NCI-H774 (cell line): ENCODE results near the gene SCIN.
A peak's percentile ranks its signal among the peaks of the same experiment; 100 is the strongest.
"Not testable (repeated sequence)": the region's sequence is repeated elsewhere in the genome, so short reads cannot be mapped to it uniquely, and the experiment has no call there.

ENCODE experiments used
- DNase-seq: peaks from one replicate; lab custom pipeline; 2025; lab: John Stamatoyannopoulos, UW

The SCIN gene

DNA sequence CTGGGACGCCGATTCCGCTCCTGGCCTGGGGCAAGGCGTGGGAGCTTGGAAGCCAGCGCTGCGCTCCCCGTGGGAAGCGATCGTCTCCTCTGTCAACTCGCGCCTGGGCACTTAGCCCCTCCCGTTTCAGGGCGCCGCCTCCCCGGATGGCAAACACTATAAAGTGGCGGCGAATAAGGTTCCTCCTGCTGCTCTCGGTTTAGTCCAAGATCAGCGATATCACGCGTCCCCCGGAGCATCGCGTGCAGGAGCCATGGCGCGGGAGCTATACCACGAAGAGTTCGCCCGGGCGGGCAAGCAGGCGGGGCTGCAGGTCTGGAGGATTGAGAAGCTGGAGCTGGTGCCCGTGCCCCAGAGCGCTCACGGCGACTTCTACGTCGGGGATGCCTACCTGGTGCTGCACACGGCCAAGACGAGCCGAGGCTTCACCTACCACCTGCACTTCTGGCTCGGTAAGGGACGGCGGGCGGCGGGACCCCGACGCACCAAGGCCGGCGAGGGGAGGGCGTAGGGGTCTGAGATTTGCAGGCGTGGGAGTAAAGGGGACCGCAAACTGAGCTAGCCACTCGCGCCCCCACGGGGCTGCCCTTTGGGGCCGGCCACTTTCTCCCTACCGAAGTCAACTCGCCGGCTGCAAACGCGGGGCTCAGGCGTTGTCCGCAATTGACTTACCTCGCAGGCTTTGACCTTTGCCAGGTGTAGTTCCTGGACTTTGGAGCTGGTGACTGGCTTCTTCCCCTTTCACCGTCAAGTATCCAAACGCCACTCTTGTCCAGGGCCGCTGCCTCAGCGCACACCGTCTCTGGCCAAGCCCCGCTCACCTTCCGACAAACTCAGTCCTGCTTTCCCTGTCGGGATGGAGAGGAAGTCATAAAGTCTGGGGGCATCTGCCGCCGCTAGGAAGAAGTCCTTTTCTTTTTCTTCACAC, at the start of gene SCIN:
TSS of gene SCIN (plus strand) at position 187 of the 928 bp plus-strand sequence. CDS start at position 254, 67 bp downstream.
- DNase-seq: peak; percentile 55

DNA sequence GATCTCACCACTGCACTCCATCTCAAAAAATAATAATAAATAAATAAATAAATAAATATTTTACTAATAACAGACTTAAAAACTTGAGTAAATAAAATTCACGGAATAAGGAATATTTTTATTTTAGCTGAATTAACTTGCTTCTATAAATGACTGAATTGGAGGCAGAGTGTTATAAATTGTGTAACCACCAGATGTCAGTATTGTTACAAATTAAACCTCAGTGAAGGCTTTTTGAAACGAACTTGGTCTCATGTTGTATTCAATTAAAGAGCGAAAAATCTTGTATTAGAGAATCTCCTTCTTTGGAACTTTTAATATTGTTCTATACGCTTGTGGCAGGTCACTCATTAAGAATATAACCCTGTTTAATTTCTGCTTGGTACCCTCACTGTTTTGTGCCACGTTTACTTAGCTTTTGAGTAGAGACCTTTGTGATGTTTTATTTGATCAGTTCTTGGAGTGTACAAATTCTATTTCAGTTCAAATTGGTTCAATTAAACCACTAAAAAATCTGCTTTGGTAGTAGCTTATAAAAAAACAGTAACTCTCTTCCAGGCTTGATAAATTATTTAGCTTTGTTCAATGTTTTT, 45.6 kb upstream of the SCIN start:
- DNase-seq: peak; percentile 58

DNA sequence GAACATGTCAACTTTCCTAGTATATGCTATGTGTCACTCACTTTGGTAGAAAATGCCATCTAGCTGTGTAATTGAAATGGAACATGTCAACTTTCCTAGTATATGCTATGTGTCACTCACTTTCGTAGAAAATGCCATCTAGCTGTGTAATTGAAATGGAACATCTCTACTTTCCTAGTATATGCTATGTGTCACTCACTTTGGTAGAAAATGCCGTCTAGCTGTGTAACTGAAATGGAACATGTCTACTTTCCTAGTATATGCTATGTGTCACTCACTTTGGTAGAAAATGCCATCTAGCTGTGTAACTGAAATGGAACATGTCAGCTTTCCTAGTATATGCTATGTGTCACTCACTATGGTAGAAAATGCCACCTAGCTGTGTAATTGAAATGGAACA, 43.8 kb upstream of the SCIN start:
- not testable (repeated sequence) for DNase-seq

DNA sequence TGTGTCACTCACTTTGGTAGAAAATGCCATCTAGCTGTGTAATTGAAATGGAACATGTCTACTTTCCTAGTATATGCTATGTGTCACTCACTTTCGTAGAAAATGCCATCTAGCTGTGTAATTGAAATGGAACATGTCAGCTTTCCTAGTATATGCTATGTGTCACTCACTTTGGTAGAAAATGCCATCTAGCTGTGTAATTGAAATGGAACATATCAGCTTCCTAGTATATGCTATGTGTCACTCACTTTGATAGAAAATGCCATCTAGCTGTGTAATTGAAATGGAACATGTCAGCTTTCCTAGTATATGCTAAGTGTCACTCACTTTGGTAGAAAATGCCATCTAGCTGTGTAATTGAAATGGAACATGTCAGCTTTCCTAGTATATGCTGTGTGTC, 42.9 kb upstream of the SCIN start:
- DNase-seq: not testable (repeated sequence)

DNA sequence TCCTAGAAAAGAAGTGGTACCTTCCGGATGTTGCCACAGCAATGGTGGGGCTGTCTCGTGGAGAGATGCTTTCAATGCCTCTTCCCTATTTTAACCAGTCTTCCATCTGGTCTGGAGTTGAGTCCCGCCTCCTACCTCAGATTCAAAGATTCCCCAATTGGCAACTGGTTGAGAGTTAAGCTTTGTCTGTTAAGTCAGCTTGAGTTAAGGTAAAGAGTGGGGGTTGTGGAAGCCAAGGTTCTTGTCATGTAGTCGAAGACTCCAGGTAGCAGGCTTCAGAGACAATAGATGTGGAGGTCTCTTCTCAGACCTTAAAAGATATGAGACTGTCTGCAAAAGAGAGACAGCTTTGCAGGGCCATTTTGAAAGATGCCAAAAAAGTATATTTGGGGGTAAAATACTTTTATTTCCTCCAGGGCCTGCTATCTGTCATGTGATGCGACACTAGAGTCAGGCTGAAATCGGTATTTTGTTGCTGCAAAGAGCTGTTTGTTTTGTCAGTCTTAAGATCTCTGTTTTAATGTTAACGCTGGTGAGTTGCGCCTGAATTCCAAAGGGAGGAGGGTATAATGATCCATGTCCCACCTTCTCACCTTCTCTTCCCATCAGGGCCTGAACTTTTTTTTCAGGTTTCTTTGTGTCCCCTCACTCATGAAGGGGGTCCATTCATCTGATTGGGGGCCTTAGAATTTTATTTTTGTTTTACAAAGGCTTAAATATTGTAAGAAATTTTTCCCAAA, 40.4 kb upstream of the SCIN start:
- no peak for DNase-seq

DNA sequence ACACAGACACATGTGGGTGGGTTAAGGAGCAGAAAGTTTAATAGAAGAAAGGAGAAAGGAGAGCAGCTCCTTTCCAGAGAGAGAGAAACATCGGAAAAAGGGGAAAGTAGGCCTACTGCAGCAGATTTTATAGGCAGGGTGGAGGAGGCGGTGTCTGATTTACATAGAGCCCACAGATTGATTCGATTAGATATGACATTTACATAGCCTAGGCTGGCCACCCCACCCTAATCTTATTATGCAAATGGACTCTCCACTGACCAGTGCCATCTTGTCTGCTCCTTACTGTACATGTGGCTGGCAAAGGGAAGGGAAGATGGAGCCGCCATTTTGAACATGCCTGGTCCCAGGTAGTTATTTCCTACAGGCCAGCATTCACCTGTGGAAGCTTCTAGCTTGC, 38.7 kb upstream of the SCIN start:
- no peak for DNase-seq

DNA sequence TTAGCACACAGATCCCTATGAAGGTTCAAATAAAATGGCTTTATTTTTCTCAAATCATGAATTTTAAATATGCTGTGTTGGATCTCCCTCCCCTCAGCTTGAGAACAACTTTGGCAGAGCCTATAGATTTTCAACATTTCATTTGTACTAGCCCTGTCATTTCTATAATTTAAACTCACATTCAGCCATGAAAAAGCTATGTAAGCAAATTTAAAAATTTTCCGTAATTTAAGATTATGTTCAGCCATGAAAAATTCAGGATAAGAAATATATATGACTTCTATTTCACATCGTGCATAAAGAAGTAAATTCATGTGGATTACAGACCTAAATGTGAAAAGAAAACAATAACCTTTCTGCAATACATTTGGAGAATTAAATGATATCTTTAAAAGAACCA, 36.5 kb upstream of the SCIN start:
- no peak for DNase-seq

DNA sequence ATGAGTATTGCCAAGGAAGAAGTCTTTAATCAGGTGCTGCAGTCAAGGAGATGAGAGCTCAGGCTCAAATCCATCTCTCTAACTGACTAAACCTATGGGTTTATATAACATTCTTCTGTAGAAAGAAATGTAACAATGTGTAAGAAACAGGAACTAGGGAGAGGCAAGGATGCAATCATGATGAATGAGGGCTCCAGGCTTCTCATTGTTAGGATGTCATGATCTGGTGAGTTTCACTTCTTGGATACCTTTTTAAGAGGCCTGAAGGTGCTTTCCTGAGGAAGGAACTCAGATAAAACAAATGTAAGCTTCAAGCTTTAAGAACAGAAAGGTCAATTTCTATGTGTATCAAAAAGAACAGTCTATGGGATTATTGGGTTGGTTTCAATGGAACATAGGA, 30.8 kb upstream of the SCIN start:
- no peak for DNase-seq

DNA sequence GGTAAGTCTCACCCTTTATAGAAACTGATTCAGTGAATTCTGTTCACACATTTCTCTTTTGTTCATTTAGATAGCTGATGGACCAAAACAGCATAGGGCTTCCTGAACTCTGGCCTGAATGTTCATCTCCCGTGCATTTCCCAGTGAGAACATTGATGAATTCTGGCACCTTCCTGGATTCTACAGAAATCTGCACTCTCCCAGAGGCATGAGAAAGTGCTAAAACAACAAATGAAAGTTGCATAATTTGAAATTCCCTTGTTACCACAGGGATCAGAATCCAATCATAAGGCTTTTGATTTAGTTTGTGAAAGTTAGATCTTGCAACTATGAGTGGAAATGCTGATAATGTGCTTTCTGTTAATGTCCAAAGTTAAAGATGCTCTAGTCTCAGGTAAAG, 29.7 kb upstream of the SCIN start:
- no peak for DNase-seq

DNA sequence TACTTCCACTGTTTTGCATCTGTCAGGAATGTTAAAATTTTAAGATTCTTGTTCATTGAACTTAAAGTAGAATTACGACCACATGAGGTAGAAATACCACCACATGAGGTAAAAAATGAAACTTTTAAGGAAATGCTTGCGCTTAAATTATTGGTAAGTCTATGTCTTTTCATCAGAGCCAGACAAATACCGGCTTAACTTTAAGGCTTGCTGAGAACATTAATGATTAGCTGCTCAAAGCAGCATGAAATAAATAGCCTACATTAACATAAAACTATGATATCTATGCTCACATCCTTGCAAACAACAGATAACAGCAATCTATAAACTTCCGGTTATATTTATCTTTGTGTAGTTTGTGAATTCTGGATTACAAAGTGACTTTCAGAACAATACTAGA, 26.9 kb upstream of the SCIN start:
- DNase-seq: no peak

DNA sequence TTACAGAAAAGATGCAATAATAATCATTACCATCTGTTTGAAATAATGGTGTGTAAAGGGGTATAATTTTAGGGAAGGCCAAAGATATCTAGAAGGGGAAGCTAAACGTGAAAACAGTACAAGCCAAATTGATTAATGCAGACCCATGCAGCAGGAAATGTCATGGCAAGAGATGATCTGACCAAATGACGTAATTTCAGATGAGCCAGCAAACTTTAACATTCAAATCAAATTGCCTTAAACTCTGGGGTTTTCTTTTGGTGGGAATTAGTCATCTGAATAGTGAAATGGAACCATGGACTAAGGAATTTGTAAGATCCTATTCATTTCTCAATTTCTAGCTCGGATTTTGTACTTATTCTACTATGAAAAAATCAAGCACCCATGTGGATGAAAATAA, 21.4 kb upstream of the SCIN start:
- no peak for DNase-seq

DNA sequence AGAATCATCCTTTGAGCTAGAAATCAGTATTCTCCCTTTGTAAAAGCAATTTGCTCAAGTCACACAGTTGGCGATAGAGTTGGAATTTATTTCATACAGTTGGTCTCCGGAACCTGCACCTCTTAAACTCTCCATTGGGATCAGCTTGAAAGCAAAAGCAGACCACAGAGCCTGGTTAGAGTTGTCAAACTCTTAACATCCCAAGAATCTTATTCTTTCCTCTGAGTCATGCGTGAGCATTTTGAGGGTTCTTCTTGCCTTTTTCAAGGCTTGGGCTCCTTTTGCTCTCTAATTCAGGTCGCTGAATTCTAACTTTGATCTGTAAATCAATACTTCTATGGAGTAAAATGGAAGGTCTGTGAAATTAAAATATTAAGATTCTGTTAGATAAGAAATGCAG, 19.6 kb upstream of the SCIN start:
- no peak for DNase-seq

DNA sequence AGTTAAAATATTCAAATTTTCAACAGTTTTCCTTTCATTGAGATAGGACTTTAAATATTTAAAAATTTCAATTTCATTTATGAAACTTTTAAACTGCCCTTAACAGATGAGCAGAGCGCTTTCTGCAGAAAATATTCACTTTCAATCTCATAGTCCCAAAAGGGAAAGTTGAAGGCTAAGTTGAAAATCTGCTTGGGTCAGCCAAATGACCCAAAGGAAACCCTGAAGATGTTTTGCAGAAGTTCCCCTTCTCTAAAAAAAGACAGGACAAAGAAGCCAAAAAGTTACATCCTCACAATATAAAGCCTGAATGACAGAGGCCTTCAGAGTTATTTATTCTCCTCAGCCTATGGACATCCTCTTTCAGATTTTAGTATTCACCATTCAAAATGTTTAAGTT, 17.6 kb upstream of the SCIN start:
- DNase-seq: no peak

DNA sequence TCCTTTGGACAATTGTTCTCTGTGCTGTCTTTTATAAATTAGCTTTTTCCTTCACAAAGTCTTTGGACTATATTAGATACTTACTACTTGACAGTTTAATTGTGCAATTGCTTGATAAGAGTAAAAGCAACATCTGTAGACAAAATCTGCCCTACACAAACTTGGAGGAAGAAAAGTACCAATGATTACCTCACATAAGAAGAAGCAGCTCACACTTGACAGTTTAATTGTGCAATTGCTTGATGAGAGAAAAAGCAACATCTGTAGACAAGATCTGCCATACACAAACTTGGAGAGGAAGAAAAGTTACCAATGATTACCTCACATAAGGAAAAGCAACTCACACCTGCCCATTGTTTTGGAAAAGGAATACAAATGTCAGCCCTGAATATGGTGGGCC, 17.1 kb upstream of the SCIN start:
- DNase-seq: no peak

DNA sequence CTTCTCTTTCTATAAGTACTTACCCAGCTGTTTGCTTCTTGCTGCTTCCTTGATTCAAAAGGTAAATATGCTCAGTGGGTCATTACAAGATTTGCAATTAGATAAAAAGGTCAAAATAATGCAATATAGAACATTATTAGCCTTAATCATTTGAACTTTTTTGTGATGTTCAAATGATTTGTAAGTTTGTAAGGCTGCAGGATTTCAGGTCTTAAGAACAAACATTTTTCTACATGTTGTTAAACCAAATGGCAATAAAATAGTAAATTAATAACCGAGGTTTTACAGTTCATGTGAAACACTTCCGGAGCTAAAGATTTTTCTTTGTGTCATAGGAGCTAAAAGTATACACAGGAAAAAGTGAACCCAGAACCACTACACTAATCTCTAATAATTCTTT, 16.2 kb upstream of the SCIN start:
- DNase-seq: no peak

DNA sequence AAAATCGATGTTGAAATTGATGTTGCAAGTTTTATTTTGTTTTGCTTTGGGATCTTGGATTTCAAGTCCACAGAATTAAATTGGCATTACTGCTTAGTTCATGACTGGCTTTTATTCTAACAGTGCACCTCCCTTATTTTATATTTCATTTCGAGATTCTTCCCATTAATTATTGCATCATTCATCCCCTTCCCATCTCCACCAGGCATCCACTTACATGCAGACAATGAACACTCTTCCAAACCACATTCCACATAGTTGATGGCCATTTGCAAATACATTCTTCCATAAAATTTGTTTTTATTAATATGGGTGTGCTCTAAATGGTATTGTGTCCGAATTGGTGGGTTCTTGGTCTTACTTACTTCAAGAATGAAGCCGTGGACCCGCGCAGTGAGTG, 15.6 kb upstream of the SCIN start:
- no peak for DNase-seq

DNA sequence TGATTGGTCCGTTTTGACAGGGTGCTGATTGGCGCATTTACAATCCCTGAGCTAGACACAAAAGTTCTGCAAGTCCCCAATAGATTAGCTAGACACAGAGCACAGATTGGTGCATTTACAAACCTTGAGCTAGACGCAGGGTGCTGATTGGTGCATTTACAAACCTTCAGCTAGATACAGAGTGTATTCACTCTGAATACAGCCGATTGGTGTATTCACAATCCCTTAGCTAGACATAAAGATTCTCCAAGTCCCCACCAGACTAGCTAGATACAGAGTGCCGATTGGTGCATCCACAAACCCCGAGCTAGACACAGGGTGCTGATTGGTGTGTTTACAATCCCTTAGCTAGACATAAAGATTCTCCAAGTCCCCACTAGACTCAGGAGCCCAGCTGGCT, 14.8 kb upstream of the SCIN start:
- not testable (repeated sequence) for DNase-seq

DNA sequence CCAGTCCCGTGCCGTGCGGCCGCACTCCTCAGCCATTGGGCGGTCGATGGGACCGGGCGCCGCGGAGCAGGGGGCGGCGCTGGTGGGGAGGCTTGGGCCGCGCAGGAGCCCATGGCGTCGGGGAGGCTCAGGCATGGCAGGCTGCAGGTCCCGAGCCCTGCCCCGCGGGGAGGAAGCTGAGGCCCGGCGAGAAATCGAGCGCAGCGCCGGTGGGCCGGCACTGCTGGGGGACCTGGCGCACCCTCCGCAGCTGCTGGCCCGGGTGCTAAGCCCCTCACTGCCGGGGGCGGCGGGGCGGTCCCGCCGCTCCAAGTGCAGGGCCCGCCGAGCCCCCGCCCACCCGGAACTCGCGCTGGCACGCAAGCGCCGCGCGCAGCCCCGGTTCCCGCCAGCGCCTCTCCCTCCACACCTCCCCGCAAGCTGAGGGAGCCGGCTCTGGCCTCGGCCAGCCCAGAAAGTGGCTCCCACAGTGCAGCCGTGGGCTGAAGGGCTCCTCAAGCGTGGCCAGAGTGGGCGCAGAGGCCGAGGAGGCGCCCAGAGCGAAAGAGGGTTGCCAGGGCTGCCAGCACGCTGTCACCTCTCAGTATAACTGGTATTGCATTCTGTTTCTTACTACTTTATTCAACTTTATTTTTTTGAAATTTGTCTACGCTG, 14.3 kb upstream of the SCIN start:
- DNase-seq: not testable (repeated sequence)

DNA sequence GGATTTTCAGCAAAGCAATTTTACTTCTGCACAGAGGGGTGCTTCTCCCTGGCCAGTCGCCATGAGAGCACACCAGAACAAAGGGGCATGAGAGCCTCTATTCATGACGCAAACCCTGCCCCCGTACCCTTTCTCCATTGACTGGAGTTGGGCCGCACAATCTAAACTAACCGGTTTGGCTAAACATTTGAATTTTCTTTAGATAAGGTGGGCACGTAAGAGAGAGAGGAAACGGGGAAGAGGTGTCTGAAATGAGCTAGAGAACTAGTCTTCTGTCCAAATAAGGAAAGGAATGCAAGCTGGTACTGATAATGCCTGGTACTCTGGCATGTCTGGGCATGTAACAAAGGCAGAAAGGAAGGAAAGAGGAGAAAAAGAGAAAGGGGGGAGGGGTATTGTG, 13.2 kb upstream of the SCIN start:
- DNase-seq: no peak

DNA sequence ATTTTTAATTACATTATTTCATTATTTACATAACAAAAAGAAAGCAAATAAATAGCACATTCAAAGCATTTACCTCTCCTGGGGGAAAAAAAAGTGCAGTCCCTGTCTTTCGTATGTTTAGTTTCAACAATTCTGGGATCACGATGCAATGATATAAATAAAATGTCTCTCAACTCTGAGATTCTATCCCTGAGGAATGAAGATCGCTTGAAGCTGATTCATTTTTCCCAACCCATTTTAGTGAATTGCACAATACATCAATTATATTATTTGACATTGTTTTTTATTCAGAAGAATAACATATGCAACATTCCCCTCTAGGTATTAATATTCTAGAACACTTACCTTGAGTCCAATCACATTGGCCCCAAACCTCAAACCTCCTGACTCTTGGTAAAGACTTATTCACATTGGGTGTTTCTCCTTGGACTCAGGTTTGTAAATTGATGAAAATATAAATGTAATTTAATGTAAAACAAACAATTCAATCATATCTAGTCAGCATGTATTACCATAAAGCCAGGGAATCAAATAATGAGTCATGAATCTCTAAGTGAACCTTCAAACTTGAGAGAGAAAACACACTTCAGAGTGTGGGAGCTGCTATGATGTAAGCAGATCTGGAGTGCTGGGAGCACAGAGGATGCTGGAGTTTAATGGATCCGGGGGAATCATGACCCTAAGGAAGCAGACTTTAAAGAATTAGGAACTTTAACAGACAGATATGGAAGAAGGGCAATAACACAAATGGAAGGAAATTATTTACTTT, 5.3 kb upstream of the SCIN start:
- DNase-seq: no peak

DNA sequence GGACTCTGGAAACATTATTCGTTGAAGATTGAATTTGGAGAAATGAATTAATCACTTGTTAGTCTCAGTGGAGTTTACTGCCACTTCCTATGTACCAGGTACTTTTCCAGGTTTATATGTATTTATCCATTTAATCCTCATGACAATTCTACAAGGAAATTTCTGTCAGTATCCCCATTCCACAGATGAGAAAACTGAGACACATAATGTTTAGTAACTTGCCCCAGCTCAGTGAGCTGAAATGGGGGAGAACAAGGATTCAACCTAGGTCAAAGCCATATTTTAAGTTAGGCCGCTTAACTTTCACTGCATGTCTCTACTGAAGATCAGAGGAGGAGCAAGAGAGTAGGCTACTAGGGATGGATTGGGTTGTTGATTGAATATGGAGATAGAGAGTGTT, 4.6 kb upstream of the SCIN start:
- DNase-seq: no peak

DNA sequence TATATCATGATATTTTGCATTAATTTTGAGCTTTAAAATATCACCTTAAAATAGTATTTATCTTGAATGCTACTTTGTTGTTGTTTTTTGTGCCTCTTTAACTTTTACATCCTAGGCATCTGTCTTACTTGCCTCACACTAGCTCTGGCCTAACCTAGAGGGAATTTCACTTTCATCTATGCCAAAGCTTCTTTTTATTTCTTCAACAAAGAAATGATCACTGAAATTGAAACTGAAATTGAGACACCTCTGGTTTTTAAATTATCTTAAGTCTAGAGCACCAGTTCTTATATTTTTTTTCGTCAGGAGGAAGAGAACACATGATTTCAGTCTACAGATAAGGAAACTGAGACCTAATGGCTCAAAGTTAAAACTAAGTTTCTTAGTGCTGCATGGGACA, 3.5 kb upstream of the SCIN start:
- DNase-seq: no peak
